Liver (tissue), 9 donors: ENCODE results near the gene SERPINA3. TPM values are rescaled to one million over a fixed set of nuclear protein-coding genes. Genes with fewer than 3 reads are reported as not detected.

Source experiments
- DNase-seq: peaks from one replicate; pipeline ENCODE4 v3.0.0-alpha.2; 2017; ENCODE audit warnings: low spot score
- H3K27ac ChIP-seq, 2 donors: one replicate each; pipeline ENCODE4 v1.7.0; 2013; ENCODE audit warnings: inconsistent platforms in 2 of 2, low read length in 2 of 2, control low read depth in 1 of 2, low read depth in 1 of 2, mild to moderate bottlenecking in 1 of 2
- H3K27me3 ChIP-seq, 4 donors: one replicate each; pipeline versions ENCODE4 v1.6.1 to v1.7.0; 2013; ENCODE audit warnings: low read length in 3 of 4, inconsistent platforms in 1 of 4, mild to moderate bottlenecking in 1 of 4, moderate library complexity in 1 of 4; ENCODE audit not compliant: control insufficient read depth in 4 of 4, insufficient read depth in 4 of 4
- H3K36me3 ChIP-seq, 4 donors: one replicate each; pipeline versions ENCODE4 v1.6.1 to v1.7.0; 2013; ENCODE audit warnings: low read length in 3 of 4, mild to moderate bottlenecking in 3 of 4, low read depth in 1 of 4, moderate library complexity in 1 of 4; ENCODE audit not compliant: control insufficient read depth in 4 of 4, insufficient read depth in 3 of 4
- H3K4me1 ChIP-seq, 4 donors: one replicate each; pipeline versions ENCODE4 v1.6.1 to v1.7.0; 2013; ENCODE audit warnings: low read length in 3 of 4, mild to moderate bottlenecking in 3 of 4, moderate library complexity in 1 of 4; ENCODE audit not compliant: control insufficient read depth in 4 of 4, insufficient read depth in 4 of 4
- H3K4me3 ChIP-seq, 3 donors: one replicate each; pipeline versions ENCODE4 v1.6.1 to v1.7.0; 2013; ENCODE audit warnings: low read length in 3 of 3, control low read depth in 1 of 3, low read depth in 1 of 3, mild to moderate bottlenecking in 1 of 3
- H3K9ac ChIP-seq, 2 donors: one replicate each; pipeline ENCODE4 v1.7.0; 2013; ENCODE audit warnings: low read length in 2 of 2, mild to moderate bottlenecking in 2 of 2, moderate library complexity in 2 of 2, control low read depth in 1 of 2, low read depth in 1 of 2
- H3K9me3 ChIP-seq, 4 donors: one replicate each; pipeline versions ENCODE4 v1.6.1 to v1.7.0; 2013; ENCODE audit warnings: low read length in 3 of 4; ENCODE audit not compliant: control insufficient read depth in 4 of 4
- EGR1 ChIP-seq, 2 donors: IDR thresholded peaks; 2 replicates each; pipeline ENCODE4 v1.6.1; 2016 to 2018; ENCODE audit warnings: antibody characterized with exemption in 2 of 2, low read depth in 2 of 2
- FOXA1 ChIP-seq: IDR thresholded peaks from 2 replicates; pipeline ENCODE4 v1.6.1; 2016; ENCODE audit warnings: antibody characterized with exemption
- FOXA2 ChIP-seq: IDR thresholded peaks from 2 replicates; pipeline ENCODE4 v1.6.1; 2016; ENCODE audit warnings: antibody characterized with exemption
- GABPA ChIP-seq, 2 donors: IDR thresholded peaks in 1 of 2; conservative IDR thresholded peaks in 1 of 2; 2 replicates each; pipeline ENCODE4 v1.6.1; 2016; ENCODE audit warnings: antibody characterized with exemption in 2 of 2, mild to moderate bottlenecking in 1 of 2, moderate library complexity in 1 of 2
- HNF4A ChIP-seq, 2 donors: conservative IDR thresholded peaks; 2 replicates each; pipeline ENCODE4 v1.6.1; 2016; ENCODE audit warnings: antibody characterized with exemption in 2 of 2, mild to moderate bottlenecking in 2 of 2
- HNF4G ChIP-seq: IDR thresholded peaks from 2 replicates; pipeline ENCODE4 v1.6.1; 2016; ENCODE audit warnings: antibody characterized with exemption
- JUND ChIP-seq, 2 donors: IDR thresholded peaks; 2 replicates each; pipeline ENCODE4 v1.6.1; 2016; ENCODE audit warnings: antibody characterized with exemption in 2 of 2
- NR2F2 ChIP-seq: IDR thresholded peaks from 2 replicates; pipeline ENCODE4 v1.6.1; 2016; ENCODE audit warnings: antibody characterized with exemption
- RAD21 ChIP-seq, 2 donors: IDR thresholded peaks; 2 replicates each; pipeline ENCODE4 v1.6.1; 2016; ENCODE audit warnings: antibody characterized with exemption in 2 of 2, mild to moderate bottlenecking in 2 of 2
- RXRA ChIP-seq, 2 donors: IDR thresholded peaks; 2 replicates each; pipeline ENCODE4 v1.6.1; 2017 to 2018; ENCODE audit warnings: antibody characterized with exemption in 2 of 2, mild to moderate bottlenecking in 1 of 2
- SP1 ChIP-seq: IDR thresholded peaks from 2 replicates; pipeline ENCODE4 v1.6.1; 2018; ENCODE audit warnings: antibody characterized with exemption, mild to moderate bottlenecking
- TAF1 ChIP-seq: conservative IDR thresholded peaks from 2 replicates; pipeline ENCODE4 v1.6.1; 2016; ENCODE audit warnings: antibody characterized with exemption, mild to moderate bottlenecking
- YY1 ChIP-seq: IDR thresholded peaks from 2 replicates; pipeline ENCODE4 v1.6.1; 2016; ENCODE audit warnings: antibody characterized with exemption, mild to moderate bottlenecking
- WGBS: extraction: QIAGEN DNeasy Blood & Tissue Kit; methylation state at CpG from one replicate; pipeline ENCODE4 v1.1.7; 2013; 5-methylcytosine and 5-hydroxymethylcytosine counted together
- polyA plus RNA-seq, 2 donors: library from polyadenylated mRNA; stranded (reverse) in 1 of 2; unstranded in 1 of 2; fragments of 200-250 nt in 1 of 2; fragments of >200 nt in 1 of 2; fragmentation: Nextera tagmentation in 1 of 2; extraction: Ambion mirVana in 1 of 2; gene quantifications; one replicate each; pipeline versions ENCODE4 v1.2.1 to v1.2.3, GENCODE V29; 2013 to 2015
- total RNA-seq, 2 donors: library from RNA; depleted of rRNA; stranded (reverse); fragments of >200 nt; gene quantifications; one replicate each; pipeline ENCODE4 v1.2.3, GENCODE V29; 2014
- TF ChIP-seq, protein P1 (sequence below): IDR thresholded peaks from 2 replicates; pipeline ENCODE4 v1.6.1; 2016; ENCODE audit warnings: antibody characterized with exemption
- TF ChIP-seq, protein P2 (sequence below): IDR thresholded peaks from 2 replicates; pipeline ENCODE4 v1.6.1; 2016; ENCODE audit warnings: antibody characterized with exemption, mild to moderate bottlenecking
- TF ChIP-seq, protein P3 (sequence below): fragments of 150-350 bp; IDR thresholded peaks from 2 replicates; pipeline ENCODE4 v1.5.1; 2017; ENCODE audit warnings: improper control_type of control experiment, low read depth, low read length; ENCODE audit not compliant: missing input control
- TF ChIP-seq, protein P4 (sequence below): IDR thresholded peaks from 2 replicates; pipeline ENCODE4 v1.6.1; 2016; ENCODE audit warnings: antibody characterized with exemption
- TF ChIP-seq, protein P5 (sequence below): IDR thresholded peaks from 2 replicates; pipeline ENCODE4 v1.6.1; 2016; ENCODE audit warnings: antibody characterized with exemption
- donor health status: healthy.
- donor health status: healthy.
- donor health status: healthy.
- donor health status: healthy.
- donor health status: healthy.

The SERPINA3 gene
- total and polyA plus RNA-seq, 4 donors = 2,087 to 17,984 (median 13,009) TPM

DNA sequence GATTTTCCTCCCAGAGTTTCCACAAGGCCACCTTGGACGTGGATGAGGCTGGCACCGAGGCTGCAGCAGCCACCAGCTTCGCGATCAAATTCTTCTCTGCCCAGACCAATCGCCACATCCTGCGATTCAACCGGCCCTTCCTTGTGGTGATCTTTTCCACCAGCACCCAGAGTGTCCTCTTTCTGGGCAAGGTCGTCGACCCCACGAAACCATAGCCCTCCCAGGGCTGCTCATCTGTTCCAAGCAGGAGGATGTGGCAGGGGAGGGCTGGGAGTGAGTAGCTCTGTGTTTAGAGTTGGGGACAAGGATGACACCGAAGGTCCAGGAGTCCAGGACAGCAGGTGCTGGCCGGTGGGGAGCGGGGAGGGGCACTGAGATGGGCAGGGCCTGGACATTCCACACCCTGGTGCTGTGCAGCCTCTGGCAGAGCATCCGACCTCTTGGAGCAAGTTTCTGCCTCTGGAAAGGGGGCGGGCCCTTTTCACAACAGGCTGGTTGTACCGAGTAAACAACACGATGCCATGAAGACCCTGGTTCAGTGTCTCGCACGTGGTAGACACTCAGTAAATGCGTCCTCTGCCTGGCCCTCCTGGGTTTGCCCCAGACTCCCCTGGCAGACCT lies 42.7 kb upstream of the SERPINA3 start:
- WGBS = 47% methylated on average over 20 of the region's 20 CpGs
- H3K27ac ChIP-seq = peak overlapping the region; percentile 2 to 60

More for the DNA sequence above, 42.7 kb upstream of the SERPINA3 start:
- H3K4me1 ChIP-seq = peaks cover 30 to 81% (median 66%) of the 10 kb centered on the region in 4 donors
- H3K36me3 ChIP-seq = peaks cover 0 to 27% (median 12%) of the 10 kb centered on the region in 4 donors
- no peaks in the 10 kb centered on the region for H3K27me3 ChIP-seq
- no peak overlapping the region for H3K9ac ChIP-seq
- H3K9me3 ChIP-seq = no peaks in the 10 kb centered on the region
- no peak overlapping the region for H3K4me3 ChIP-seq
- TF ChIP-seq EGR1 (IDR thresholded peaks at IDR 0.05; ENCODE audit: low read depth in 2 of 2) (peak in 1 of 2 donors; percentile 56), JUND (IDR thresholded peaks at IDR 0.05) (peak in 1 of 2 donors; percentile 84), SP1 (peak; percentile 91), RXRA (IDR thresholded peaks at IDR 0.05) (peak; percentile 91 to 93), TAF1 (no peak), HNF4A (conservative IDR thresholded peaks at IDR 0.05) (peak; percentile 95 to 97), FOXA2 (peak; percentile 56), NR2F2 (no peak), RAD21 (IDR thresholded peaks at IDR 0.05) (peak; percentile 32 to 54), FOXA1 (peak; percentile 75), HNF4G (peak; percentile 83), GABPA (IDR thresholded peaks at IDR 0.05 in 1 of 2, conservative IDR thresholded peaks at IDR 0.05 in 1 of 2) (no peak), YY1 (peak; percentile 57)
- TF ChIP-seq, protein P1, sequence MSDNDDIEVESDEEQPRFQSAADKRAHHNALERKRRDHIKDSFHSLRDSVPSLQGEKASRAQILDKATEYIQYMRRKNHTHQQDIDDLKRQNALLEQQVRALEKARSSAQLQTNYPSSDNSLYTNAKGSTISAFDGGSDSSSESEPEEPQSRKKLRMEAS = peak; percentile 81
- TF ChIP-seq, protein P2, sequence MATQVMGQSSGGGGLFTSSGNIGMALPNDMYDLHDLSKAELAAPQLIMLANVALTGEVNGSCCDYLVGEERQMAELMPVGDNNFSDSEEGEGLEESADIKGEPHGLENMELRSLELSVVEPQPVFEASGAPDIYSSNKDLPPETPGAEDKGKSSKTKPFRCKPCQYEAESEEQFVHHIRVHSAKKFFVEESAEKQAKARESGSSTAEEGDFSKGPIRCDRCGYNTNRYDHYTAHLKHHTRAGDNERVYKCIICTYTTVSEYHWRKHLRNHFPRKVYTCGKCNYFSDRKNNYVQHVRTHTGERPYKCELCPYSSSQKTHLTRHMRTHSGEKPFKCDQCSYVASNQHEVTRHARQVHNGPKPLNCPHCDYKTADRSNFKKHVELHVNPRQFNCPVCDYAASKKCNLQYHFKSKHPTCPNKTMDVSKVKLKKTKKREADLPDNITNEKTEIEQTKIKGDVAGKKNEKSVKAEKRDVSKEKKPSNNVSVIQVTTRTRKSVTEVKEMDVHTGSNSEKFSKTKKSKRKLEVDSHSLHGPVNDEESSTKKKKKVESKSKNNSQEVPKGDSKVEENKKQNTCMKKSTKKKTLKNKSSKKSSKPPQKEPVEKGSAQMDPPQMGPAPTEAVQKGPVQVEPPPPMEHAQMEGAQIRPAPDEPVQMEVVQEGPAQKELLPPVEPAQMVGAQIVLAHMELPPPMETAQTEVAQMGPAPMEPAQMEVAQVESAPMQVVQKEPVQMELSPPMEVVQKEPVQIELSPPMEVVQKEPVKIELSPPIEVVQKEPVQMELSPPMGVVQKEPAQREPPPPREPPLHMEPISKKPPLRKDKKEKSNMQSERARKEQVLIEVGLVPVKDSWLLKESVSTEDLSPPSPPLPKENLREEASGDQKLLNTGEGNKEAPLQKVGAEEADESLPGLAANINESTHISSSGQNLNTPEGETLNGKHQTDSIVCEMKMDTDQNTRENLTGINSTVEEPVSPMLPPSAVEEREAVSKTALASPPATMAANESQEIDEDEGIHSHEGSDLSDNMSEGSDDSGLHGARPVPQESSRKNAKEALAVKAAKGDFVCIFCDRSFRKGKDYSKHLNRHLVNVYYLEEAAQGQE = peak; percentile 54
- TF ChIP-seq, protein P3, sequence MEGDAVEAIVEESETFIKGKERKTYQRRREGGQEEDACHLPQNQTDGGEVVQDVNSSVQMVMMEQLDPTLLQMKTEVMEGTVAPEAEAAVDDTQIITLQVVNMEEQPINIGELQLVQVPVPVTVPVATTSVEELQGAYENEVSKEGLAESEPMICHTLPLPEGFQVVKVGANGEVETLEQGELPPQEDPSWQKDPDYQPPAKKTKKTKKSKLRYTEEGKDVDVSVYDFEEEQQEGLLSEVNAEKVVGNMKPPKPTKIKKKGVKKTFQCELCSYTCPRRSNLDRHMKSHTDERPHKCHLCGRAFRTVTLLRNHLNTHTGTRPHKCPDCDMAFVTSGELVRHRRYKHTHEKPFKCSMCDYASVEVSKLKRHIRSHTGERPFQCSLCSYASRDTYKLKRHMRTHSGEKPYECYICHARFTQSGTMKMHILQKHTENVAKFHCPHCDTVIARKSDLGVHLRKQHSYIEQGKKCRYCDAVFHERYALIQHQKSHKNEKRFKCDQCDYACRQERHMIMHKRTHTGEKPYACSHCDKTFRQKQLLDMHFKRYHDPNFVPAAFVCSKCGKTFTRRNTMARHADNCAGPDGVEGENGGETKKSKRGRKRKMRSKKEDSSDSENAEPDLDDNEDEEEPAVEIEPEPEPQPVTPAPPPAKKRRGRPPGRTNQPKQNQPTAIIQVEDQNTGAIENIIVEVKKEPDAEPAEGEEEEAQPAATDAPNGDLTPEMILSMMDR = no peak
- TF ChIP-seq, protein P4, sequence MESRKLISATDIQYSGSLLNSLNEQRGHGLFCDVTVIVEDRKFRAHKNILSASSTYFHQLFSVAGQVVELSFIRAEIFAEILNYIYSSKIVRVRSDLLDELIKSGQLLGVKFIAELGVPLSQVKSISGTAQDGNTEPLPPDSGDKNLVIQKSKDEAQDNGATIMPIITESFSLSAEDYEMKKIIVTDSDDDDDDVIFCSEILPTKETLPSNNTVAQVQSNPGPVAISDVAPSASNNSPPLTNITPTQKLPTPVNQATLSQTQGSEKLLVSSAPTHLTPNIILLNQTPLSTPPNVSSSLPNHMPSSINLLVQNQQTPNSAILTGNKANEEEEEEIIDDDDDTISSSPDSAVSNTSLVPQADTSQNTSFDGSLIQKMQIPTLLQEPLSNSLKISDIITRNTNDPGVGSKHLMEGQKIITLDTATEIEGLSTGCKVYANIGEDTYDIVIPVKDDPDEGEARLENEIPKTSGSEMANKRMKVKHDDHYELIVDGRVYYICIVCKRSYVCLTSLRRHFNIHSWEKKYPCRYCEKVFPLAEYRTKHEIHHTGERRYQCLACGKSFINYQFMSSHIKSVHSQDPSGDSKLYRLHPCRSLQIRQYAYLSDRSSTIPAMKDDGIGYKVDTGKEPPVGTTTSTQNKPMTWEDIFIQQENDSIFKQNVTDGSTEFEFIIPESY = peak; percentile 36
- TF ChIP-seq, protein P5, sequence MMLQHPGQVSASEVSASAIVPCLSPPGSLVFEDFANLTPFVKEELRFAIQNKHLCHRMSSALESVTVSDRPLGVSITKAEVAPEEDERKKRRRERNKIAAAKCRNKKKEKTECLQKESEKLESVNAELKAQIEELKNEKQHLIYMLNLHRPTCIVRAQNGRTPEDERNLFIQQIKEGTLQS = no peak
- DNase-seq = no peak
